Peyer's patch (tissue), 4 donors: Measurements from ENCODE around the gene LSMEM2. TPM values are rescaled to one million over a fixed set of nuclear protein-coding genes. Genes with fewer than 3 reads are reported as not detected.
"Not testable (repeated sequence)": the region's sequence is repeated elsewhere in the genome, so short reads cannot be mapped to it uniquely, and the experiment has no call there.

ENCODE experiments used
- DNase-seq, 3 donors: peaks; one replicate each; pipeline ENCODE4 v3.0.0-alpha.2; 2017 to 2019
- H3K27ac ChIP-seq, 4 donors: fragments of 200-600 bp; sonication (generic); one replicate each; pipeline ENCODE4 v1.5.1; 2016 to 2019
- H3K27me3 ChIP-seq, 2 donors: fragments of 200-600 bp; sonication (generic); one replicate each; pipeline ENCODE4 v1.5.1; 2019
- H3K36me3 ChIP-seq, 3 donors: fragments of 200-600 bp; sonication (generic); one replicate each; pipeline ENCODE4 v1.5.1; 2016 to 2019
- H3K4me1 ChIP-seq, 4 donors: fragments of 200-600 bp; sonication (generic); one replicate each; pipeline ENCODE4 v1.5.1; 2016 to 2019
- H3K4me3 ChIP-seq, 4 donors: fragments of 200-600 bp; sonication (generic); 1 replicate in 3 of 4; 2 replicates in 1 of 4; pipeline ENCODE4 v1.5.1; 2016 to 2019; ENCODE audit warnings: mild to moderate bottlenecking in 1 of 4
- H3K9me3 ChIP-seq, 4 donors: fragments of 200-600 bp; sonication (generic); one replicate each; pipeline ENCODE4 v1.5.1; 2016 to 2019; ENCODE audit warnings: mild to moderate bottlenecking in 1 of 4
- POLR2A ChIP-seq, 2 donors: fragments of 450-650 bp; IDR thresholded peaks; one replicate each; pipeline ENCODE4 v1.5.1; 2017; ENCODE audit warnings: antibody characterized with exemption in 2 of 2, mild to moderate bottlenecking in 2 of 2, moderate library complexity in 2 of 2
- total RNA-seq, 4 donors: library from RNA; depleted of rRNA; stranded (reverse); fragments of >200 nt; gene quantifications; one replicate each; pipeline ENCODE4 v1.1.0, GENCODE V29; 2016
- TF ChIP-seq, protein P1 (sequence below), 6 experiments: fragments of 450-650 bp in 4 of 6; fragments of 200-600 bp in 2 of 6; sonication (generic) in 1 of 6; IDR thresholded peaks; one replicate each; pipeline ENCODE4 v1.5.1; 2017 to 2019; ENCODE audit warnings: antibody characterized with exemption in 6 of 6, mild to moderate bottlenecking in 3 of 6, moderate library complexity in 1 of 6

The LSMEM2 gene
- total RNA-seq, 4 donors from 2014 or later = not detected

GRCh38 chr3:50300681-50301254 lies 21.9 kb downstream of the LSMEM2 start:
- Histone ChIP-seq H3K9me3 (no peaks in the 10 kb centered on the region), H3K4me3 (peak overlapping the region in 1 of 4 donors; percentile 45), H3K27ac (peak overlapping the region in 3 of 4 donors; percentile 91 to 93 (median 92)), H3K27me3 (no peaks in the 10 kb centered on the region), H3K4me1 (peaks cover 3 to 42% (median 7%) of the 10 kb centered on the region in 4 donors), H3K36me3 (peaks cover 0 to 3% (median 0%) of the 10 kb centered on the region in 3 donors)
- TF ChIP-seq, protein P1, sequence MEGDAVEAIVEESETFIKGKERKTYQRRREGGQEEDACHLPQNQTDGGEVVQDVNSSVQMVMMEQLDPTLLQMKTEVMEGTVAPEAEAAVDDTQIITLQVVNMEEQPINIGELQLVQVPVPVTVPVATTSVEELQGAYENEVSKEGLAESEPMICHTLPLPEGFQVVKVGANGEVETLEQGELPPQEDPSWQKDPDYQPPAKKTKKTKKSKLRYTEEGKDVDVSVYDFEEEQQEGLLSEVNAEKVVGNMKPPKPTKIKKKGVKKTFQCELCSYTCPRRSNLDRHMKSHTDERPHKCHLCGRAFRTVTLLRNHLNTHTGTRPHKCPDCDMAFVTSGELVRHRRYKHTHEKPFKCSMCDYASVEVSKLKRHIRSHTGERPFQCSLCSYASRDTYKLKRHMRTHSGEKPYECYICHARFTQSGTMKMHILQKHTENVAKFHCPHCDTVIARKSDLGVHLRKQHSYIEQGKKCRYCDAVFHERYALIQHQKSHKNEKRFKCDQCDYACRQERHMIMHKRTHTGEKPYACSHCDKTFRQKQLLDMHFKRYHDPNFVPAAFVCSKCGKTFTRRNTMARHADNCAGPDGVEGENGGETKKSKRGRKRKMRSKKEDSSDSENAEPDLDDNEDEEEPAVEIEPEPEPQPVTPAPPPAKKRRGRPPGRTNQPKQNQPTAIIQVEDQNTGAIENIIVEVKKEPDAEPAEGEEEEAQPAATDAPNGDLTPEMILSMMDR (IDR thresholded peaks at IDR 0.05) = no peak
- no peak for TF ChIP-seq POLR2A (IDR thresholded peaks at IDR 0.05)
- peak in 1 of 3 donors; percentile 52 for DNase-seq

- Histone ChIP-seq H3K36me3 (no peaks in the 10 kb centered on the region), H3K4me1 (peaks cover 3 to 39% (median 7%) of the 10 kb centered on the region in 4 donors), H3K27me3 (no peaks in the 10 kb centered on the region), H3K4me3 (peak overlapping the region in 2 of 4 donors; percentile 8 to 34), H3K27ac (peak overlapping the region in 3 of 4 donors; percentile 4 to 61 (median 15)), H3K9me3 (no peaks in the 10 kb centered on the region)
- TF ChIP-seq POLR2A (IDR thresholded peaks at IDR 0.05) = no peak
- TF ChIP-seq, protein P1 (IDR thresholded peaks at IDR 0.05) = no peak
- peak in 1 of 3 donors; percentile 49 for DNase-seq
Observed at GRCh38 chr3:50302095-50303012, 23.5 kb downstream of the LSMEM2 start.

- H3K27ac ChIP-seq = peak within 1 kb of the TSS in 3 of 4 donors; percentile 4 to 61 (median 15)
- H3K4me1 ChIP-seq = peaks cover 3 to 31% (median 4%) of the 10 kb centered on the region in 4 donors
- H3K4me3 ChIP-seq = peak within 1 kb of the TSS in 2 of 4 donors; percentile 8 to 34
- no peaks in the 10 kb centered on the region for H3K9me3 ChIP-seq
- no peaks in the 10 kb centered on the region for H3K27me3 ChIP-seq
- peak in 2 of 3 donors; percentile 62 to 68 for DNase-seq
- H3K36me3 ChIP-seq = no peaks in the 10 kb centered on the region
- TF ChIP-seq, protein P1 (IDR thresholded peaks at IDR 0.05) = peak in 1 of 6 experiments; percentile 10
- TF ChIP-seq POLR2A (IDR thresholded peaks at IDR 0.05) = no peak
Observed at GRCh38 chr3:50303013-50303815, 24.3 kb downstream of the LSMEM2 start, which contains the start of gene HYAL1. Gene HYAL1 (minus strand): TSS chr3:50303574. CDS start chr3:50302956, 618 bp downstream.

DNA sequence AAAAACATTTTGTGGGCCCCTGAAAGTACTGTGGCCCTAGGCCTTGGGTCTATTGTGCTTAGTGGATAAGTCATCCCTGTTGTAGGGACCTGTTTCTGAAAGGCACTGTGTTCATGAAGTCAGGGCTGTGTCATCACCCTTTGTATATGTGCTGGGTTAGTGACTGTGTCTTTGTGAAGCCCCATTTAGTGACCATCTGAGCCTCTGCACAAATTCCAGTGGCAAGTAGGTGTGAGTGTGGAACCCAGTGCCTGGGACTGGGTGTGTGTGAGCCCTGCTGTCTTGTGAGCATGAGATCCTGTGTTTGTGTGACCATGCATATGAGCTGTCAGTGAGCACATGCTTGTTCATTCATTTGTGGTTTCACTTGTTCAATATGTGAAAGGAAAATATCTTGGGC lies 25.7 kb downstream of the LSMEM2 start:
- Histone ChIP-seq H3K4me1 (peaks cover 0 to 23% (median 0%) of the 10 kb centered on the region in 4 donors), H3K4me3 (no peak overlapping the region), H3K36me3 (no peaks in the 10 kb centered on the region), H3K9me3 (no peaks in the 10 kb centered on the region), H3K27me3 (no peaks in the 10 kb centered on the region), H3K27ac (no peak overlapping the region)
- TF ChIP-seq, protein P1 (IDR thresholded peaks at IDR 0.05) = no peak
- no peak for TF ChIP-seq POLR2A (IDR thresholded peaks at IDR 0.05)
- no peak for DNase-seq

DNA sequence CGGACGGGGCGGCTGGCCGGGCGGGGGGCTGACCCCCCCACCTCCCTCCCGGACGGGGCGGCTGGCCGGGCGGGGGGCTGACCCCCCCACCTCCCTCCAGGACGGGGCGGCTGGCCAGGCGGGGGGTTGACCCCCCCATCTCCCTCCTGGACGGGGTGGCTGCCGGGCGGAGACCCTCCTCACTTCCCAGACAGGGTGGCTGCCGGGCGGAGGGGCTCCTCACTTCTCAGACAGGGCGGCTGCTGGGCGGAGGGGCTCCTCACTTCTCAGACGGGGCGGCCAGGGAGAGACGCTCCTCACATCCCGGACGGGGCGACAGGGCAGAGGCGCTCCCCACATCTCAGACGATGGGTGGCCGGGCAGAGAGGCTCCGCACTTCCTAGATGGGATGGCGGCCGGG lies 33.2 kb downstream of the LSMEM2 start:
- H3K36me3 ChIP-seq, H3K27me3 ChIP-seq, H3K9me3 ChIP-seq, DNase-seq: not testable (repeated sequence)
- H3K27ac ChIP-seq = peak overlapping the region in 2 of 4 donors; percentile 39 to 46
- peak overlapping the region in 1 of 4 donors; percentile 17 for H3K4me3 ChIP-seq
- peaks cover 1 to 15% (median 8%) of the 10 kb centered on the region in 4 donors for H3K4me1 ChIP-seq
